Measurements from ENCODE around the gene AZIN2. TPM values are rescaled to one million over a fixed set of nuclear protein-coding genes. Genes with fewer than 3 reads are reported as not detected.
"Not testable (repeated sequence)": the region's sequence is repeated elsewhere in the genome, so short reads cannot be mapped to it uniquely, and the experiment has no call there.

Gene AZIN2
- total RNA-seq, 1 experiment from 2014 or later: 7.3 TPM

GRCh38 chr1:33045246-33045645 is 35.7 kb upstream of the AZIN2 start:
- H3K9me3 ChIP-seq (ENCODE audit: insufficient read depth, low read depth): no peaks in the 10 kb centered on the region
- POLR2A ChIA-PET (ENCODE audit: unreplicated experiment): no interaction called here
- no peak overlapping the region for H3K27ac ChIP-seq
- CTCF ChIA-PET: no interaction called here
- no peak overlapping the region for H3K4me3 ChIP-seq
- no peaks in the 10 kb centered on the region for H3K9me2 ChIP-seq (ENCODE audit: insufficient read depth)
- DNase-seq: no peak
- no peaks in the 10 kb centered on the region for H3K79me2 ChIP-seq (ENCODE audit: low read depth)
- no peaks in the 10 kb centered on the region for H3K27me3 ChIP-seq (ENCODE audit: insufficient read depth, low read depth)
- no TSS peak for BruUV-seq (replicated peaks)
- no peaks in the 10 kb centered on the region for H3K36me3 ChIP-seq (ENCODE audit: low read depth)
- H2AFZ ChIP-seq: no peak overlapping the region
- no peaks in the 10 kb centered on the region for H4K20me1 ChIP-seq (ENCODE audit: insufficient read depth)
- intact Hi-C loops (cut with micrococcal nuclease; ENCODE audit: unreplicated experiment): no loop called here
- no peak for TF ChIP-seq EZH2 (IDR thresholded peaks at IDR 0.05; ENCODE audit: low read depth)
- TF ChIP-seq, protein P1, sequence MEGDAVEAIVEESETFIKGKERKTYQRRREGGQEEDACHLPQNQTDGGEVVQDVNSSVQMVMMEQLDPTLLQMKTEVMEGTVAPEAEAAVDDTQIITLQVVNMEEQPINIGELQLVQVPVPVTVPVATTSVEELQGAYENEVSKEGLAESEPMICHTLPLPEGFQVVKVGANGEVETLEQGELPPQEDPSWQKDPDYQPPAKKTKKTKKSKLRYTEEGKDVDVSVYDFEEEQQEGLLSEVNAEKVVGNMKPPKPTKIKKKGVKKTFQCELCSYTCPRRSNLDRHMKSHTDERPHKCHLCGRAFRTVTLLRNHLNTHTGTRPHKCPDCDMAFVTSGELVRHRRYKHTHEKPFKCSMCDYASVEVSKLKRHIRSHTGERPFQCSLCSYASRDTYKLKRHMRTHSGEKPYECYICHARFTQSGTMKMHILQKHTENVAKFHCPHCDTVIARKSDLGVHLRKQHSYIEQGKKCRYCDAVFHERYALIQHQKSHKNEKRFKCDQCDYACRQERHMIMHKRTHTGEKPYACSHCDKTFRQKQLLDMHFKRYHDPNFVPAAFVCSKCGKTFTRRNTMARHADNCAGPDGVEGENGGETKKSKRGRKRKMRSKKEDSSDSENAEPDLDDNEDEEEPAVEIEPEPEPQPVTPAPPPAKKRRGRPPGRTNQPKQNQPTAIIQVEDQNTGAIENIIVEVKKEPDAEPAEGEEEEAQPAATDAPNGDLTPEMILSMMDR (conservative IDR thresholded peaks at IDR 0.05): no peak
- H3F3A ChIP-seq (ENCODE audit: insufficient read depth, low read depth): peaks cover 32% of the 10 kb centered on the region
- no peak overlapping the region for H3K4me2 ChIP-seq
- H3K4me1 ChIP-seq (replicated peaks; ENCODE audit: insufficient read depth): peaks cover 28% of the 10 kb centered on the region

DNA sequence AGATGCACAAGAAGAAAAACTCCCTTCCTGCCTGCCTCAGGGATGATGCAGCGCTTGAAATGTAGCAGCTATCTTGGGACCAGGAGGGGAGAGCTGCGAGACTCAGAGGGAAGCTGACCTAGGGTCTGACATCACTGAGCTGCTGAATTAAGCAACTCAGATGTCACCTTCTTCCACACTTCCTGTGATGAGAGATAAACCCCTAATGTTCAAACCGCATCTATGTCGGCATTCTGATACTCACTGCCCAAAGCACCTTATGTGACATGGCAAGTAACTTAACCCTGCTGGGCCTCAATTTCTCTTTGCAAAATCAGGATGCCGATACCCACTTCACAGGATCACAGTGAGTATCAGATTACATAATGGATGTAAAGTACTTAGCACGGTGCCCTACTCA is 35.1 kb upstream of the AZIN2 start:
- no peak overlapping the region for H3K4me2 ChIP-seq
- H4K20me1 ChIP-seq (ENCODE audit: insufficient read depth): no peaks in the 10 kb centered on the region
- H2AFZ ChIP-seq: no peak overlapping the region
- ChIA-PET CTCF (interaction anchor here (0.7 kb wide), 1 partner anchor 1160 kb away, joined by 14 read pairs; no protein-coding TSS in a partner anchor), POLR2A (ENCODE audit: unreplicated experiment) (interaction anchor here (0.7 kb wide), 1 partner anchor 621 kb away, joined by 21 read pairs; no protein-coding TSS in a partner anchor)
- no peaks in the 10 kb centered on the region for H3K27me3 ChIP-seq (ENCODE audit: insufficient read depth, low read depth)
- H3F3A ChIP-seq (ENCODE audit: insufficient read depth, low read depth): peaks cover 37% of the 10 kb centered on the region
- H3K4me3 ChIP-seq: no peak overlapping the region
- no peaks in the 10 kb centered on the region for H3K9me3 ChIP-seq (ENCODE audit: insufficient read depth, low read depth)
- DNase-seq: no peak
- no peak for TF ChIP-seq EZH2 (IDR thresholded peaks at IDR 0.05; ENCODE audit: low read depth)
- TF ChIP-seq, protein P1 (conservative IDR thresholded peaks at IDR 0.05): no peak
- no peaks in the 10 kb centered on the region for H3K36me3 ChIP-seq (ENCODE audit: low read depth)
- no peak overlapping the region for H3K27ac ChIP-seq
- H3K79me2 ChIP-seq (ENCODE audit: low read depth): no peaks in the 10 kb centered on the region
- no TSS peak for BruUV-seq (replicated peaks)
- H3K4me1 ChIP-seq (replicated peaks; ENCODE audit: insufficient read depth): peaks cover 33% of the 10 kb centered on the region
- intact Hi-C loops (cut with micrococcal nuclease; ENCODE audit: unreplicated experiment): no loop called here
- no peaks in the 10 kb centered on the region for H3K9me2 ChIP-seq (ENCODE audit: insufficient read depth)

GRCh38 chr1:33046234-33046633 is 34.7 kb upstream of the AZIN2 start:
- H3K36me3 ChIP-seq (ENCODE audit: low read depth); DNase-seq; H4K20me1 ChIP-seq (ENCODE audit: insufficient read depth); H2AFZ ChIP-seq; H3K27ac ChIP-seq; BruUV-seq (replicated peaks); H3K4me2 ChIP-seq; H3K79me2 ChIP-seq (ENCODE audit: low read depth); H3K9me2 ChIP-seq (ENCODE audit: insufficient read depth); H3K9me3 ChIP-seq (ENCODE audit: insufficient read depth, low read depth); intact Hi-C loops (cut with micrococcal nuclease; ENCODE audit: unreplicated experiment); H3K4me3 ChIP-seq; H3K27me3 ChIP-seq (ENCODE audit: insufficient read depth, low read depth): not testable (repeated sequence)
- POLR2A ChIA-PET (ENCODE audit: unreplicated experiment): interaction anchor here (0.7 kb wide), 1 partner anchor 622 kb away, joined by 21 read pairs; no protein-coding TSS in a partner anchor
- CTCF ChIA-PET: interaction anchor here (0.7 kb wide), 1 partner anchor 1160 kb away, joined by 14 read pairs; no protein-coding TSS in a partner anchor
- H3K4me1 ChIP-seq (replicated peaks; ENCODE audit: insufficient read depth): peaks cover 33% of the 10 kb centered on the region
- peaks cover 37% of the 10 kb centered on the region for H3F3A ChIP-seq (ENCODE audit: insufficient read depth, low read depth)

DNA sequence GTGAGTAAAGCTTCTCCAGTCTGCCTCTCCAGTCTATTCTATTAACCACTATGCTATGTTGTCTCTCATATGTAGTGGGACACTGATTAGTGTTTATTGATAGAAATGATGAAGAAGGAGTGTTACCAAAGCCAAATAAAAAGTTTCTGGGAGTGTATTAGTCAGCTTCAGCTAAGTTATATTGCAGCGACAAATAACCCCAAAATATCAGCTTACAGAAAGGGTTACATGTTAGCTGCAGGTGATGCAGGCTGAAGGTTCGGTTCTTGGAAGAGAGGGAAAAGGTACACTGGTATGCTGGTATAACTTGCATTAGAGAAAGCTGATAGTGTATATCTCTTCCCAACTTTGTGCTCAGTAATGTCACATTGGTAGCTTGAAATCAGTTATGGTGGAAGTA is 33.7 kb upstream of the AZIN2 start:
- no peaks in the 10 kb centered on the region for H3K9me3 ChIP-seq (ENCODE audit: insufficient read depth, low read depth)
- no TSS peak for BruUV-seq (replicated peaks)

More for the DNA sequence above, 33.7 kb upstream of the AZIN2 start:
- no peak for TF ChIP-seq EZH2 (IDR thresholded peaks at IDR 0.05; ENCODE audit: low read depth)
- TF ChIP-seq, protein P1 (conservative IDR thresholded peaks at IDR 0.05): no peak
- Histone ChIP-seq H3K9me2 (ENCODE audit: insufficient read depth) (no peaks in the 10 kb centered on the region), H4K20me1 (ENCODE audit: insufficient read depth) (no peaks in the 10 kb centered on the region), H2AFZ (no peak overlapping the region), H3F3A (ENCODE audit: insufficient read depth, low read depth) (peaks cover 37% of the 10 kb centered on the region), H3K27me3 (ENCODE audit: insufficient read depth, low read depth) (no peaks in the 10 kb centered on the region), H3K27ac (peak overlapping the region; percentile 64), H3K4me2 (no peak overlapping the region; the same call in 1 of the 2 replicates), H3K36me3 (ENCODE audit: low read depth) (no peaks in the 10 kb centered on the region), H3K79me2 (ENCODE audit: low read depth) (no peaks in the 10 kb centered on the region), H3K4me1 (replicated peaks; ENCODE audit: insufficient read depth) (peaks cover 33% of the 10 kb centered on the region), H3K4me3 (no peak overlapping the region)
- CTCF ChIA-PET: no interaction called here
- no peak for DNase-seq
- POLR2A ChIA-PET (ENCODE audit: unreplicated experiment): no interaction called here
- intact Hi-C loops (cut with micrococcal nuclease; ENCODE audit: unreplicated experiment): no loop called here

All from PC-9 (cell line).